Measurements from ENCODE around the gene EFEMP1. TPM values are rescaled to one million over a fixed set of nuclear protein-coding genes. Genes with fewer than 3 reads are reported as not detected.
A peak's percentile ranks its signal among the peaks of the same experiment; 100 is the strongest.

EFEMP1 gene
- polyA plus RNA-seq, 1 of the 3 experiments (the other 2 are of a cell fraction): 1,015 TPM

- WGBS (ENCODE audit: low lambda C conversion rate): 23% methylated on average over 2 of the region's 2 CpGs
- Histone ChIP-seq H2AFZ (ENCODE audit: low read depth) (no peak overlapping the region), H4K20me1 (ENCODE audit: insufficient read depth) (no peaks in the 10 kb centered on the region), H3K36me3 (replicated peaks in 1 of 2; ENCODE audit: control insufficient read depth in 1 of 2, insufficient read depth in 2 of 2, low read length in 1 of 2) (peaks cover 0 to 29% of the 10 kb centered on the region in 2 experiments), H3K9me2 (no peaks in the 10 kb centered on the region), H3F3A (replicated peaks; ENCODE audit: insufficient read depth) (peaks cover 20% of the 10 kb centered on the region), H3K4me3 (ENCODE audit: low read depth in 2 of 2, low read length in 1 of 2) (peak overlapping the region in 1 of 2 experiments; percentile 22; a peak in 2 of 4 replicates), H3K4me2 (peak overlapping the region; percentile 67; the same call in 1 of the 2 replicates), H3K4me1 (ENCODE audit: control insufficient read depth in 1 of 2, insufficient read depth in 2 of 2, low read depth in 1 of 2, low read length in 1 of 2) (peaks cover 0 to 31% of the 10 kb centered on the region in 2 experiments; a peak in 3 of 4 replicates), H3K9me3 (no peaks in the 10 kb centered on the region), H3K9ac (no peak overlapping the region), H3K27ac (ENCODE audit: low read depth in 2 of 2, low read length in 1 of 2) (peak overlapping the region; percentile 84 to 85; a peak in 3 of 4 replicates), H3K27me3 (ENCODE audit: insufficient read depth) (no peaks in the 10 kb centered on the region), H3K79me2 (ENCODE audit: insufficient read depth) (peaks cover 26% of the 10 kb centered on the region)
- POLR2A ChIA-PET: no interaction called here
- CTCF ChIA-PET: no interaction called here
- no peak for DNase-seq
- TF ChIP-seq SIN3A (IDR thresholded peaks at IDR 0.05; ENCODE audit: borderline replicate concordance, low read depth, low read length) (peak; percentile 80; the same call in 1 of the 2 replicates), TAF1 (IDR thresholded peaks at IDR 0.05; ENCODE audit: borderline replicate concordance, low read depth, low read length) (peak; percentile 27; the same call in 1 of the 2 replicates), RAD21 (IDR thresholded peaks at IDR 0.05; ENCODE audit: low read length) (no peak), IRF3 (IDR thresholded peaks at IDR 0.05; ENCODE audit: low read depth, low read length) (no peak), MEF2A (IDR thresholded peaks at IDR 0.05; ENCODE audit: borderline replicate concordance, low read depth) (no peak), FOSL2 (IDR thresholded peaks at IDR 0.05; ENCODE audit: borderline replicate concordance, low read depth) (peak; percentile 34; the same call in 1 of the 2 replicates), REST (IDR thresholded peaks at IDR 0.05; ENCODE audit: low read depth, low read length) (no peak), GABPA (IDR thresholded peaks at IDR 0.05; ENCODE audit: low read depth) (no peak), FOXM1 (IDR thresholded peaks at IDR 0.05; ENCODE audit: low read depth) (peak; percentile 73; the same call in 1 of the 2 replicates), GATA2 (CRISPR knock-in tag; IDR thresholded peaks at IDR 0.05) (no peak), RXRA (IDR thresholded peaks at IDR 0.05; ENCODE audit: borderline replicate concordance, low read depth) (no peak), EP300 (IDR thresholded peaks at IDR 0.05; ENCODE audit: borderline replicate concordance in 1 of 2, low read depth in 1 of 2, low read length in 1 of 2) (peak in 1 of 2 experiments; percentile 75; a peak in 1 of 4 replicates), TCF12 (IDR thresholded peaks at IDR 0.05) (peak; percentile 97), YY1 (IDR thresholded peaks at IDR 0.05; ENCODE audit: low read depth) (no peak), CHD2 (IDR thresholded peaks at IDR 0.05; ENCODE audit: low read length, partially characterized antibody) (no peak), MXI1 (IDR thresholded peaks at IDR 0.05; ENCODE audit: low read depth, low read length) (no peak), EZH2phosphoT487 (IDR thresholded peaks at IDR 0.05; ENCODE audit: borderline replicate concordance, low read depth) (no peak), RFX5 (IDR thresholded peaks at IDR 0.05; ENCODE audit: low read length) (no peak), TEAD4 (IDR thresholded peaks at IDR 0.05; ENCODE audit: borderline replicate concordance, insufficient read depth) (peak; percentile 54; the same call in 1 of the 2 replicates), NFIC (IDR thresholded peaks at IDR 0.05; ENCODE audit: borderline replicate concordance) (peak; percentile 53; the same call in 1 of the 2 replicates), USF1 (IDR thresholded peaks at IDR 0.05; ENCODE audit: borderline replicate concordance, low read depth) (no peak), ELF1 (IDR thresholded peaks at IDR 0.05) (no peak), MAX (IDR thresholded peaks at IDR 0.05; ENCODE audit: low read depth) (no peak)
- TF ChIP-seq, protein P1, sequence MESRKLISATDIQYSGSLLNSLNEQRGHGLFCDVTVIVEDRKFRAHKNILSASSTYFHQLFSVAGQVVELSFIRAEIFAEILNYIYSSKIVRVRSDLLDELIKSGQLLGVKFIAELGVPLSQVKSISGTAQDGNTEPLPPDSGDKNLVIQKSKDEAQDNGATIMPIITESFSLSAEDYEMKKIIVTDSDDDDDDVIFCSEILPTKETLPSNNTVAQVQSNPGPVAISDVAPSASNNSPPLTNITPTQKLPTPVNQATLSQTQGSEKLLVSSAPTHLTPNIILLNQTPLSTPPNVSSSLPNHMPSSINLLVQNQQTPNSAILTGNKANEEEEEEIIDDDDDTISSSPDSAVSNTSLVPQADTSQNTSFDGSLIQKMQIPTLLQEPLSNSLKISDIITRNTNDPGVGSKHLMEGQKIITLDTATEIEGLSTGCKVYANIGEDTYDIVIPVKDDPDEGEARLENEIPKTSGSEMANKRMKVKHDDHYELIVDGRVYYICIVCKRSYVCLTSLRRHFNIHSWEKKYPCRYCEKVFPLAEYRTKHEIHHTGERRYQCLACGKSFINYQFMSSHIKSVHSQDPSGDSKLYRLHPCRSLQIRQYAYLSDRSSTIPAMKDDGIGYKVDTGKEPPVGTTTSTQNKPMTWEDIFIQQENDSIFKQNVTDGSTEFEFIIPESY (IDR thresholded peaks at IDR 0.05; ENCODE audit: borderline replicate concordance, low read depth): 0 out of 2 replicates have a peak, but pooled peaks have one; percentile 30
- TF ChIP-seq, protein P2, sequence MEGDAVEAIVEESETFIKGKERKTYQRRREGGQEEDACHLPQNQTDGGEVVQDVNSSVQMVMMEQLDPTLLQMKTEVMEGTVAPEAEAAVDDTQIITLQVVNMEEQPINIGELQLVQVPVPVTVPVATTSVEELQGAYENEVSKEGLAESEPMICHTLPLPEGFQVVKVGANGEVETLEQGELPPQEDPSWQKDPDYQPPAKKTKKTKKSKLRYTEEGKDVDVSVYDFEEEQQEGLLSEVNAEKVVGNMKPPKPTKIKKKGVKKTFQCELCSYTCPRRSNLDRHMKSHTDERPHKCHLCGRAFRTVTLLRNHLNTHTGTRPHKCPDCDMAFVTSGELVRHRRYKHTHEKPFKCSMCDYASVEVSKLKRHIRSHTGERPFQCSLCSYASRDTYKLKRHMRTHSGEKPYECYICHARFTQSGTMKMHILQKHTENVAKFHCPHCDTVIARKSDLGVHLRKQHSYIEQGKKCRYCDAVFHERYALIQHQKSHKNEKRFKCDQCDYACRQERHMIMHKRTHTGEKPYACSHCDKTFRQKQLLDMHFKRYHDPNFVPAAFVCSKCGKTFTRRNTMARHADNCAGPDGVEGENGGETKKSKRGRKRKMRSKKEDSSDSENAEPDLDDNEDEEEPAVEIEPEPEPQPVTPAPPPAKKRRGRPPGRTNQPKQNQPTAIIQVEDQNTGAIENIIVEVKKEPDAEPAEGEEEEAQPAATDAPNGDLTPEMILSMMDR (IDR thresholded peaks at IDR 0.05): no peak
These were observed 23.7 kb downstream of the EFEMP1 start for GRCh38 chr2:55899881-55900280.

Measured in SK-N-SH (cell line).